A673 (cell line): ENCODE measurements around the gene POU3F1.

Source experiments
- EZH2 ChIP-seq: fragments of 200-600 bp; sonication (generic); IDR thresholded peaks from 2 replicates; pipeline ENCODE4 v1.6.1; 2017; ENCODE audit warnings: borderline replicate concordance, low read depth, mild to moderate bottlenecking, mixed read lengths, antibody characterized with exemption, low read length; ENCODE audit not compliant: poor library complexity, severe bottlenecking
- TF ChIP-seq, protein P1 (sequence below): fragments of 300-800, 200-600 bp; sonication (generic); conservative IDR thresholded peaks from 2 replicates; pipeline ENCODE4 v1.5.1; 2017; ENCODE audit warnings: low read depth, mild to moderate bottlenecking, antibody characterized with exemption, low read length, moderate library complexity, mixed read lengths

DNA sequence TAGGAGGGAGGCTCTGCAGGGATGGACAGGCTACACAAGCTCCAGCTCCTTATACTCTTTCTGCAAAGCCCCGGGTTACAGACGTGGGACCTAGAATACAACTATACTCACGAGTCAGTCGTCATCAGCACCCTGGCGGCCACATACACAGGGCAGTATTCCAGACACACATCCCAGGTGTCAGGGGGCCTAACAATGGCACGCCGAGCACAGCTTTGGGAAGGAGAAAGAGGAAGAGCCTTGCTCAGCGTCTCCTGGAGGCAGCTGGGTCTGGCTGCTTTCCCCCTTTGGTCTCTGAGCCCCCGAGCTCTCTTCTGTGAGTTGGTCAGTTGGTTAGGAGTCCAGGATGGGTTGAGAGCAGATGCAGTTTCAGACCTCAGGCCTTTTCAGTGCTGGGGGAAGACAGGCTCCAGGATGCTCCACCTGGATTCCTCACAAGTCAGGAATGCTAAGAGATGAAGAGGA is 4.5 kb upstream of the POU3F1 start:
- TF ChIP-seq EZH2 = no peak
- TF ChIP-seq, protein P1, sequence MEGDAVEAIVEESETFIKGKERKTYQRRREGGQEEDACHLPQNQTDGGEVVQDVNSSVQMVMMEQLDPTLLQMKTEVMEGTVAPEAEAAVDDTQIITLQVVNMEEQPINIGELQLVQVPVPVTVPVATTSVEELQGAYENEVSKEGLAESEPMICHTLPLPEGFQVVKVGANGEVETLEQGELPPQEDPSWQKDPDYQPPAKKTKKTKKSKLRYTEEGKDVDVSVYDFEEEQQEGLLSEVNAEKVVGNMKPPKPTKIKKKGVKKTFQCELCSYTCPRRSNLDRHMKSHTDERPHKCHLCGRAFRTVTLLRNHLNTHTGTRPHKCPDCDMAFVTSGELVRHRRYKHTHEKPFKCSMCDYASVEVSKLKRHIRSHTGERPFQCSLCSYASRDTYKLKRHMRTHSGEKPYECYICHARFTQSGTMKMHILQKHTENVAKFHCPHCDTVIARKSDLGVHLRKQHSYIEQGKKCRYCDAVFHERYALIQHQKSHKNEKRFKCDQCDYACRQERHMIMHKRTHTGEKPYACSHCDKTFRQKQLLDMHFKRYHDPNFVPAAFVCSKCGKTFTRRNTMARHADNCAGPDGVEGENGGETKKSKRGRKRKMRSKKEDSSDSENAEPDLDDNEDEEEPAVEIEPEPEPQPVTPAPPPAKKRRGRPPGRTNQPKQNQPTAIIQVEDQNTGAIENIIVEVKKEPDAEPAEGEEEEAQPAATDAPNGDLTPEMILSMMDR = no peak
